ENCODE data around the gene USP13.
"Not testable (repeated sequence)": the region's sequence is repeated elsewhere in the genome, so short reads cannot be mapped to it uniquely, and the experiment has no call there.

The USP13 gene

GRCh38 chr3:179676081-179676480, 23.2 kb downstream of the USP13 start:
- no peak for FAIRE-seq
- no peak for DNase-seq (ENCODE audit: insufficient read length, low spot score)
- TF ChIP-seq CTCF (IDR thresholded peaks at IDR 0.05; ENCODE audit: insufficient read depth, missing control alignments) = no peak

- DNase-seq (ENCODE audit: insufficient read length, low spot score) (no peak), FAIRE-seq (no peak)
- TF ChIP-seq CTCF (IDR thresholded peaks at IDR 0.05; ENCODE audit: insufficient read depth, missing control alignments) = no peak
Observed at GRCh38 chr3:179677884-179678283, 25.0 kb downstream of the USP13 start.

GRCh38 chr3:179681492-179682263, 28.8 kb downstream of the USP13 start:
- DNase-seq (ENCODE audit: insufficient read length, low spot score) (no peak), FAIRE-seq (no peak)
- no peak for TF ChIP-seq CTCF (IDR thresholded peaks at IDR 0.05; ENCODE audit: insufficient read depth, missing control alignments)

GRCh38 chr3:179682426-179683080, 29.7 kb downstream of the USP13 start:
- no peak for TF ChIP-seq CTCF (IDR thresholded peaks at IDR 0.05; ENCODE audit: insufficient read depth, missing control alignments)
- DNase-seq (ENCODE audit: insufficient read length, low spot score) = no peak
- FAIRE-seq = no peak

- FAIRE-seq; DNase-seq (ENCODE audit: insufficient read length, low spot score): not testable (repeated sequence)
Observed at GRCh38 chr3:179683286-179683685, 30.4 kb downstream of the USP13 start.

GRCh38 chr3:179687967-179688535, 35.2 kb downstream of the USP13 start:
- FAIRE-seq = no peak
- DNase-seq (ENCODE audit: insufficient read length, low spot score) = no peak
- TF ChIP-seq CTCF (IDR thresholded peaks at IDR 0.05; ENCODE audit: insufficient read depth, missing control alignments) = no peak

- TF ChIP-seq CTCF (IDR thresholded peaks at IDR 0.05; ENCODE audit: insufficient read depth, missing control alignments) = no peak
- DNase-seq (ENCODE audit: insufficient read length, low spot score) (no peak), FAIRE-seq (no peak)
Observed at GRCh38 chr3:179688850-179689249, 36.0 kb downstream of the USP13 start.
